Measurements from ENCODE around the gene TSBP1. TPM values are rescaled to one million over a fixed set of nuclear protein-coding genes. Genes with fewer than 3 reads are reported as not detected.
A peak's percentile ranks its signal among the peaks of the same experiment; 100 is the strongest.
"Not testable (repeated sequence)": the region's sequence is repeated elsewhere in the genome, so short reads cannot be mapped to it uniquely, and the experiment has no call there.

The TSBP1 gene
- total RNA-seq, 1 donor from 2014 or later = not detected

GRCh38 chr6:32375739-32376529 lies 4.2 kb upstream of the TSBP1 start:
- no peak for DNase-seq

- DNase-seq = no peak
These were observed 474 bp downstream of the TSBP1 start for GRCh38 chr6:32371229-32371628.

GRCh38 chr6:32370505-32370904 lies 1.2 kb downstream of the TSBP1 start:
- no peak for DNase-seq

GRCh38 chr6:32369660-32370059 lies 2.0 kb downstream of the TSBP1 start:
- no peak for DNase-seq

GRCh38 chr6:32367644-32368043 lies 4.1 kb downstream of the TSBP1 start:
- no peak for DNase-seq

GRCh38 chr6:32359225-32359624 lies 12.5 kb downstream of the TSBP1 start:
- DNase-seq = not testable (repeated sequence)

- DNase-seq = not testable (repeated sequence)
These were observed 13.2 kb downstream of the TSBP1 start for GRCh38 chr6:32358548-32358947.

- DNase-seq = no peak
These were observed 16.7 kb downstream of the TSBP1 start for GRCh38 chr6:32355018-32355417.

GRCh38 chr6:32353348-32353747 lies 18.4 kb downstream of the TSBP1 start:
- no peak for DNase-seq

GRCh38 chr6:32340242-32340641 lies 31.5 kb downstream of the TSBP1 start:
- DNase-seq = no peak

GRCh38 chr6:32337186-32337805 lies 34.4 kb downstream of the TSBP1 start:
- DNase-seq = peak; percentile 23

GRCh38 chr6:32332433-32332832 lies 39.3 kb downstream of the TSBP1 start:
- DNase-seq = no peak

GRCh38 chr6:32329141-32329540 lies 42.6 kb downstream of the TSBP1 start:
- DNase-seq = no peak

GRCh38 chr6:32327103-32327502 lies 44.6 kb downstream of the TSBP1 start:
- DNase-seq = no peak

- no peak for DNase-seq
These were observed 53.2 kb downstream of the TSBP1 start for GRCh38 chr6:32318501-32318900.

GRCh38 chr6:32317541-32317940 lies 54.2 kb downstream of the TSBP1 start:
- DNase-seq = no peak

GRCh38 chr6:32313964-32314363 lies 57.7 kb downstream of the TSBP1 start:
- DNase-seq = no peak

GRCh38 chr6:32298632-32299336 lies 72.9 kb downstream of the TSBP1 start:
- peak; percentile 4 for DNase-seq

- not testable (repeated sequence) for DNase-seq
These were observed 76.7 kb downstream of the TSBP1 start for GRCh38 chr6:32294980-32295379.

- no peak for DNase-seq
These were observed 77.1 kb downstream of the TSBP1 start for GRCh38 chr6:32294566-32294965.

GRCh38 chr6:32293695-32294094 lies 78.0 kb downstream of the TSBP1 start:
- no peak for DNase-seq

GRCh38 chr6:32291543-32291942 lies 80.2 kb downstream of the TSBP1 start:
- DNase-seq = no peak

- no peak for DNase-seq
These were observed 80.7 kb downstream of the TSBP1 start for GRCh38 chr6:32290886-32291450.

Data from tongue (tissue), 2 donors.